HCT116 (cell line): ENCODE data around the gene NBL1. TPM values are rescaled to one million over a fixed set of nuclear protein-coding genes. Genes with fewer than 3 reads are reported as not detected.

Experiments
- ATAC-seq: fragments of 200-7000 bp; cut with Tn5 transposase; 2 replicates; pipeline ENCODE4 v1.9.1; 2020; ENCODE audit warnings: mild to moderate bottlenecking, moderate library complexity
- BruUV-seq: library from RNA; stranded (reverse); fragments of 400-500 nt; replicated peaks from 2 replicates; lab custom pipeline; 2021; lab: Mats Ljungman, UMichigan
- CTCF ChIA-PET: fragments of 300-600 bp; sonication (Branson Sonifier 250); formaldehyde crosslinking; loops from one replicate; lab custom pipeline; 2021; ENCODE audit warnings: antibody characterized with exemption; lab: Charles Lee
- POLR2A ChIA-PET: fragments of 300-600, 350-600 bp; sonication (Branson Sonifier 250); formaldehyde crosslinking; loops from one replicate; lab custom pipeline; 2021; ENCODE audit warnings: antibody characterized with exemption; lab: Charles Lee
- RAD21 ChIA-PET, 2 experiments: fragments of 300-600 bp; sonication (Branson Sonifier 250); formaldehyde crosslinking; loops; one replicate each; lab custom pipeline; 2023; ENCODE audit warnings: low total read pairs in 2 of 2; ENCODE audit not compliant: uncharacterized antibody in 2 of 2, unreplicated experiment in 2 of 2, low non-redundant PET in 1 of 2; lab: Charles Lee
- DNase-seq: peaks from one replicate; pipeline ENCODE4 v3.0.0-alpha.2; 2010; ENCODE audit warnings: low read depth, low spot score
- H2AFZ ChIP-seq: fragments of 200-600 bp; shearing (Covaris generic), sonication (generic); 2 replicates; pipeline ENCODE4 v1.6.1; 2017; ENCODE audit warnings: low read depth, mixed run types, mixed read lengths, antibody characterized with exemption, low read length; ENCODE audit not compliant: poor library complexity, severe bottlenecking
- H3K27ac ChIP-seq: 2 replicates; pipeline ENCODE4 v1.5.1; 2012; ENCODE audit warnings: low read depth, low read length
- H3K27me3 ChIP-seq: fragments of 200-600 bp; sonication (generic); 2 replicates; pipeline ENCODE4 v1.6.1; 2016; ENCODE audit warnings: mixed run types, low read length, mixed read lengths; ENCODE audit not compliant: insufficient read depth
- H3K36me3 ChIP-seq, 2 experiments: fragments of 200-500 bp in 1 of 2; fragments of 200-600 bp in 1 of 2; sonication (Bioruptor generic) in 1 of 2; sonication (generic) in 1 of 2; 2 replicates each; pipeline versions ENCODE4 v1.5.1 to v1.6.1; 2014 to 2016; ENCODE audit warnings: low read length in 2 of 2, inconsistent platforms in 1 of 2, mixed read lengths in 1 of 2, mixed run types in 1 of 2; ENCODE audit not compliant: insufficient read depth in 2 of 2, control insufficient read depth in 1 of 2
- H3K4me1 ChIP-seq, 2 experiments: fragments of 200-600 bp in 1 of 2; sonication (generic) in 1 of 2; 2 replicates each; pipeline versions ENCODE4 v1.5.1 to v1.6.1; 2012 to 2017; ENCODE audit warnings: low read length in 2 of 2, inconsistent platforms in 1 of 2, mild to moderate bottlenecking in 1 of 2, mixed read lengths in 1 of 2, mixed run types in 1 of 2, moderate library complexity in 1 of 2; ENCODE audit not compliant: insufficient read depth in 2 of 2, control insufficient read depth in 1 of 2
- H3K4me2 ChIP-seq: fragments of 200-600 bp; sonication (generic); 2 replicates; pipeline ENCODE4 v1.6.1; 2017; ENCODE audit warnings: mixed run types, low read length, mixed read lengths
- H3K4me3 ChIP-seq, 2 experiments: fragments of 200-600 bp in 1 of 2; sonication (generic) in 1 of 2; replicated peaks in 1 of 2; 2 replicates each; pipeline ENCODE4 v1.5.1; 2011 to 2016; ENCODE audit warnings: low read length in 2 of 2, control low read depth in 1 of 2, low read depth in 1 of 2, mild to moderate bottlenecking in 1 of 2, mixed read lengths in 1 of 2, mixed run types in 1 of 2
- H3K79me2 ChIP-seq: fragments of 200-600 bp; sonication (generic); 2 replicates; pipeline ENCODE4 v1.6.1; 2017; ENCODE audit warnings: mild to moderate bottlenecking, mixed run types, low read length, moderate library complexity, mixed read lengths; ENCODE audit not compliant: insufficient read depth
- H3K9ac ChIP-seq: fragments of 200-600 bp; sonication (generic); 2 replicates; pipeline ENCODE4 v1.6.1; 2016; ENCODE audit warnings: low read length, mixed read lengths
- H3K9me2 ChIP-seq: fragments of 200-600 bp; sonication (generic), shearing (Covaris generic); 2 replicates; pipeline ENCODE4 v1.6.1; 2017; ENCODE audit warnings: mixed run types, mild to moderate bottlenecking, moderate library complexity; ENCODE audit not compliant: insufficient read depth
- H3K9me3 ChIP-seq, 2 experiments: fragments of 200-500 bp in 1 of 2; fragments of 200-600 bp in 1 of 2; sonication (Bioruptor generic) in 1 of 2; sonication (generic) in 1 of 2; 2 replicates each; pipeline ENCODE4 v1.6.1; 2014 to 2017; ENCODE audit warnings: low read length in 2 of 2, mixed read lengths in 2 of 2, inconsistent platforms in 1 of 2, low read depth in 1 of 2, mild to moderate bottlenecking in 1 of 2, mixed run types in 1 of 2, moderate library complexity in 1 of 2; ENCODE audit not compliant: control insufficient read depth in 1 of 2, insufficient read depth in 1 of 2
- H4K20me1 ChIP-seq: fragments of 200-600 bp; sonication (generic), shearing (Covaris generic); 2 replicates; pipeline ENCODE4 v1.6.1; 2017; ENCODE audit warnings: mixed run types, mild to moderate bottlenecking, moderate library complexity; ENCODE audit not compliant: insufficient read depth
- CBX3 ChIP-seq: IDR thresholded peaks from 2 replicates; pipeline ENCODE4 v1.6.1; 2012; ENCODE audit warnings: low read depth
- EGR1 ChIP-seq: IDR thresholded peaks from 2 replicates; pipeline ENCODE4 v1.6.1; 2012; ENCODE audit warnings: low read depth
- EZH2 ChIP-seq: fragments of 200-600 bp; sonication (generic); IDR thresholded peaks from 2 replicates; pipeline ENCODE4 v1.6.1; 2017; ENCODE audit warnings: antibody characterized with exemption, mixed run types
- EZH2phosphoT487 ChIP-seq: fragments of 200-600 bp; IDR thresholded peaks from 2 replicates; pipeline ENCODE4 v1.6.1; 2018; ENCODE audit warnings: antibody characterized with exemption, borderline replicate concordance
- FOSL1 ChIP-seq: IDR thresholded peaks from 2 replicates; pipeline ENCODE4 v1.6.1; 2012; ENCODE audit warnings: low read depth
- JUND ChIP-seq: IDR thresholded peaks from 2 replicates; pipeline ENCODE4 v1.6.1; 2012
- POLR2A ChIP-seq: IDR thresholded peaks from 2 replicates; pipeline ENCODE4 v1.7.0; 2011; ENCODE audit warnings: borderline replicate concordance; ENCODE audit not compliant: insufficient read depth, insufficient read length; ENCODE audit errors: extremely low read depth
- POLR2AphosphoS5 ChIP-seq: IDR thresholded peaks from 2 replicates; pipeline ENCODE4 v1.6.1; 2011; ENCODE audit warnings: mild to moderate bottlenecking, low read depth, low read length, moderate library complexity
- RAD21 ChIP-seq: IDR thresholded peaks from 2 replicates; pipeline ENCODE4 v1.6.1; 2012; ENCODE audit warnings: low read depth, mild to moderate bottlenecking
- SIN3A ChIP-seq: IDR thresholded peaks from 2 replicates; pipeline ENCODE4 v1.6.1; 2012; ENCODE audit warnings: low read depth
- SP1 ChIP-seq: IDR thresholded peaks from 2 replicates; pipeline ENCODE4 v1.6.1; 2012; ENCODE audit warnings: low read depth
- SRF ChIP-seq: IDR thresholded peaks from 2 replicates; pipeline ENCODE4 v1.6.1; 2012; ENCODE audit warnings: low read depth
- TCF7L2 ChIP-seq: IDR thresholded peaks from 2 replicates; pipeline ENCODE4 v1.7.0; 2011; ENCODE audit warnings: borderline replicate concordance, inconsistent platforms; ENCODE audit not compliant: insufficient read depth, insufficient read length; ENCODE audit errors: extremely low read depth
- YY1 ChIP-seq: IDR thresholded peaks from 2 replicates; pipeline ENCODE4 v1.6.1; 2011; ENCODE audit warnings: low read length, low read depth, moderate library complexity, mild to moderate bottlenecking; ENCODE audit not compliant: insufficient replicate concordance; ENCODE audit errors: extremely low read depth
- ZFX ChIP-seq: fragments of 450-650 bp; IDR thresholded peaks from 2 replicates; pipeline ENCODE4 v1.6.1; 2017
- ZNF274 ChIP-seq: fragments of 200-500 bp; sonication (Bioruptor generic); IDR thresholded peaks from 2 replicates; pipeline ENCODE4 v1.6.1; 2014; ENCODE audit warnings: mild to moderate bottlenecking, low read depth, low read length, inconsistent platforms
- intact Hi-C: fragments of 100-400 bp; cut with micrococcal nuclease; formaldehyde crosslinking; loops from 2 replicates; pipeline ENCODE4 v1.10.0; 2022
- total RNA-seq: library from RNA; stranded (reverse); gene quantifications from one replicate; pipeline ENCODE4 v1.2.1, GENCODE V29; 2021; ENCODE audit not compliant: unreplicated experiment
- TF ChIP-seq, protein P1 (sequence below), 3 experiments: fragments of 200-600 bp in 1 of 3; sonication (generic) in 1 of 3; IDR thresholded peaks in 2 of 3; conservative IDR thresholded peaks in 1 of 3; 2 replicates each; pipeline ENCODE4 v1.5.1; 2012 to 2017; ENCODE audit warnings: low read depth in 2 of 3, low read length in 2 of 3, antibody characterized with exemption in 1 of 3, borderline replicate concordance in 1 of 3, control low read depth in 1 of 3, mild to moderate bottlenecking in 1 of 3, mixed read lengths in 1 of 3, mixed run types in 1 of 3, moderate library complexity in 1 of 3; ENCODE audit not compliant: insufficient read depth in 1 of 3
- TF ChIP-seq, protein P2 (sequence below): IDR thresholded peaks from 2 replicates; pipeline ENCODE4 v1.6.1; 2012; ENCODE audit warnings: low read depth
- TF ChIP-seq, protein P3 (sequence below): IDR thresholded peaks from 2 replicates; pipeline ENCODE4 v1.6.1; 2012
- TF ChIP-seq, protein P4 (sequence below): IDR thresholded peaks from 2 replicates; pipeline ENCODE4 v1.6.1; 2011; ENCODE audit warnings: mild to moderate bottlenecking, low read length, moderate library complexity; ENCODE audit not compliant: insufficient replicate concordance; ENCODE audit errors: extremely low read depth
- TF ChIP-seq, protein P5 (sequence below): IDR thresholded peaks from 2 replicates; pipeline ENCODE4 v1.6.1; 2012

Gene NBL1
- total RNA-seq, 1 experiment from 2014 or later = 75.4 TPM

DNA sequence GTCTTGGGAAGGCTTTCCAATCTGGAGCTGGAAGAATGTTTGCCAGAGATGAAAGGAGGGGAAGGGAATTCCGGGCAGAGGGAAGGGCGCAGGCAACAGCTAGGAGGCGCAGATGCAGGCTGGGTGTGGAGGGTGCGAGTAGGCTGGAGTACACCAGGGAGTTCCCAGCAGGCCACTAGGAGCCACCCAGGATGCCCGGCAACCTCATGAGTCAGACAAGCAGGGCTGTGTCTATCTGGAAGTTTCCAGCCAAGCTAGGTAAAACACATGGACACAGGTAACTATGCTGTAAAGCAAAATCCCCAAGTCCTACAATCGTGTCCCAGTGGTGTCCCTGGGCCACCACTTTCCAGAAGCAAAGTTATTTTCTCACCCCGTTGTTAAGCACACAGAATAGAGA lies 990 bp upstream of the NBL1 start:
- Histone ChIP-seq H3K27ac (peak overlapping the region; percentile 82), H3K79me2 (peaks cover 37% of the 10 kb centered on the region), H3K4me3 (peak overlapping the region; percentile 36 to 51), H3K4me2 (peak overlapping the region; percentile 82), H4K20me1 (no peaks in the 10 kb centered on the region), H3K9me3 (no peaks in the 10 kb centered on the region), H3K36me3 (no peaks in the 10 kb centered on the region), H3K4me1 (peaks cover 44 to 64% of the 10 kb centered on the region in 2 experiments), H3K9ac (peak overlapping the region; percentile 64), H3K27me3 (no peaks in the 10 kb centered on the region), H3K9me2 (no peaks in the 10 kb centered on the region), H2AFZ (peak overlapping the region; percentile 22)
- no TSS peak for BruUV-seq
- peak; percentile 79 for DNase-seq
- peak; percentile 78 for ATAC-seq
- intact Hi-C loops = loop anchor here (5.0 kb wide), 2 partner anchors 46 to 156 kb away; partner anchors contain the start of gene CAPZB
- CTCF ChIA-PET = interaction anchor here (1.0 to 2.6 kb wide), 4 partner anchors 11 to 61 kb away, joined by 3 to 17 read pairs (median 4); a partner anchor contains a TSS
- POLR2A ChIA-PET = interaction anchor here (0.9 to 1.5 kb wide), 2 partner anchors 46 to 158 kb away, joined by 3 to 6 read pairs; partner anchors contain the start of gene CAPZB
- RAD21 ChIA-PET = no interaction called here
- no peak for TF ChIP-seq FOSL1
- no peak for TF ChIP-seq EZH2
- TF ChIP-seq, protein P1, sequence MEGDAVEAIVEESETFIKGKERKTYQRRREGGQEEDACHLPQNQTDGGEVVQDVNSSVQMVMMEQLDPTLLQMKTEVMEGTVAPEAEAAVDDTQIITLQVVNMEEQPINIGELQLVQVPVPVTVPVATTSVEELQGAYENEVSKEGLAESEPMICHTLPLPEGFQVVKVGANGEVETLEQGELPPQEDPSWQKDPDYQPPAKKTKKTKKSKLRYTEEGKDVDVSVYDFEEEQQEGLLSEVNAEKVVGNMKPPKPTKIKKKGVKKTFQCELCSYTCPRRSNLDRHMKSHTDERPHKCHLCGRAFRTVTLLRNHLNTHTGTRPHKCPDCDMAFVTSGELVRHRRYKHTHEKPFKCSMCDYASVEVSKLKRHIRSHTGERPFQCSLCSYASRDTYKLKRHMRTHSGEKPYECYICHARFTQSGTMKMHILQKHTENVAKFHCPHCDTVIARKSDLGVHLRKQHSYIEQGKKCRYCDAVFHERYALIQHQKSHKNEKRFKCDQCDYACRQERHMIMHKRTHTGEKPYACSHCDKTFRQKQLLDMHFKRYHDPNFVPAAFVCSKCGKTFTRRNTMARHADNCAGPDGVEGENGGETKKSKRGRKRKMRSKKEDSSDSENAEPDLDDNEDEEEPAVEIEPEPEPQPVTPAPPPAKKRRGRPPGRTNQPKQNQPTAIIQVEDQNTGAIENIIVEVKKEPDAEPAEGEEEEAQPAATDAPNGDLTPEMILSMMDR (IDR thresholded peaks at IDR 0.05 in 2 of 3, conservative IDR thresholded peaks at IDR 0.05 in 1 of 3; ENCODE audit: borderline replicate concordance in 1 of 3, insufficient read depth in 1 of 3, low read depth in 2 of 3, low read length in 2 of 3) = peak; percentile 36 to 59 (median 41); a peak in 4 of 6 replicates
- TF ChIP-seq RAD21 = no peak; the same call in 1 of the 2 replicates
- peak; percentile 42 for TF ChIP-seq YY1
- no peak for TF ChIP-seq SRF
- TF ChIP-seq CBX3 = peak; percentile 92
- TF ChIP-seq EZH2phosphoT487 = no peak
- TF ChIP-seq SP1 = no peak
- TF ChIP-seq POLR2AphosphoS5 = peak; percentile 54
- no peak for TF ChIP-seq EGR1
- peak; percentile 67 for TF ChIP-seq TCF7L2
- TF ChIP-seq SIN3A = no peak
- peak; percentile 25 for TF ChIP-seq POLR2A
- no peak for TF ChIP-seq ZFX
- TF ChIP-seq, protein P2, sequence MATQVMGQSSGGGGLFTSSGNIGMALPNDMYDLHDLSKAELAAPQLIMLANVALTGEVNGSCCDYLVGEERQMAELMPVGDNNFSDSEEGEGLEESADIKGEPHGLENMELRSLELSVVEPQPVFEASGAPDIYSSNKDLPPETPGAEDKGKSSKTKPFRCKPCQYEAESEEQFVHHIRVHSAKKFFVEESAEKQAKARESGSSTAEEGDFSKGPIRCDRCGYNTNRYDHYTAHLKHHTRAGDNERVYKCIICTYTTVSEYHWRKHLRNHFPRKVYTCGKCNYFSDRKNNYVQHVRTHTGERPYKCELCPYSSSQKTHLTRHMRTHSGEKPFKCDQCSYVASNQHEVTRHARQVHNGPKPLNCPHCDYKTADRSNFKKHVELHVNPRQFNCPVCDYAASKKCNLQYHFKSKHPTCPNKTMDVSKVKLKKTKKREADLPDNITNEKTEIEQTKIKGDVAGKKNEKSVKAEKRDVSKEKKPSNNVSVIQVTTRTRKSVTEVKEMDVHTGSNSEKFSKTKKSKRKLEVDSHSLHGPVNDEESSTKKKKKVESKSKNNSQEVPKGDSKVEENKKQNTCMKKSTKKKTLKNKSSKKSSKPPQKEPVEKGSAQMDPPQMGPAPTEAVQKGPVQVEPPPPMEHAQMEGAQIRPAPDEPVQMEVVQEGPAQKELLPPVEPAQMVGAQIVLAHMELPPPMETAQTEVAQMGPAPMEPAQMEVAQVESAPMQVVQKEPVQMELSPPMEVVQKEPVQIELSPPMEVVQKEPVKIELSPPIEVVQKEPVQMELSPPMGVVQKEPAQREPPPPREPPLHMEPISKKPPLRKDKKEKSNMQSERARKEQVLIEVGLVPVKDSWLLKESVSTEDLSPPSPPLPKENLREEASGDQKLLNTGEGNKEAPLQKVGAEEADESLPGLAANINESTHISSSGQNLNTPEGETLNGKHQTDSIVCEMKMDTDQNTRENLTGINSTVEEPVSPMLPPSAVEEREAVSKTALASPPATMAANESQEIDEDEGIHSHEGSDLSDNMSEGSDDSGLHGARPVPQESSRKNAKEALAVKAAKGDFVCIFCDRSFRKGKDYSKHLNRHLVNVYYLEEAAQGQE = no peak
- TF ChIP-seq, protein P3, sequence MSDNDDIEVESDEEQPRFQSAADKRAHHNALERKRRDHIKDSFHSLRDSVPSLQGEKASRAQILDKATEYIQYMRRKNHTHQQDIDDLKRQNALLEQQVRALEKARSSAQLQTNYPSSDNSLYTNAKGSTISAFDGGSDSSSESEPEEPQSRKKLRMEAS = peak; percentile 80
- TF ChIP-seq, protein P4, sequence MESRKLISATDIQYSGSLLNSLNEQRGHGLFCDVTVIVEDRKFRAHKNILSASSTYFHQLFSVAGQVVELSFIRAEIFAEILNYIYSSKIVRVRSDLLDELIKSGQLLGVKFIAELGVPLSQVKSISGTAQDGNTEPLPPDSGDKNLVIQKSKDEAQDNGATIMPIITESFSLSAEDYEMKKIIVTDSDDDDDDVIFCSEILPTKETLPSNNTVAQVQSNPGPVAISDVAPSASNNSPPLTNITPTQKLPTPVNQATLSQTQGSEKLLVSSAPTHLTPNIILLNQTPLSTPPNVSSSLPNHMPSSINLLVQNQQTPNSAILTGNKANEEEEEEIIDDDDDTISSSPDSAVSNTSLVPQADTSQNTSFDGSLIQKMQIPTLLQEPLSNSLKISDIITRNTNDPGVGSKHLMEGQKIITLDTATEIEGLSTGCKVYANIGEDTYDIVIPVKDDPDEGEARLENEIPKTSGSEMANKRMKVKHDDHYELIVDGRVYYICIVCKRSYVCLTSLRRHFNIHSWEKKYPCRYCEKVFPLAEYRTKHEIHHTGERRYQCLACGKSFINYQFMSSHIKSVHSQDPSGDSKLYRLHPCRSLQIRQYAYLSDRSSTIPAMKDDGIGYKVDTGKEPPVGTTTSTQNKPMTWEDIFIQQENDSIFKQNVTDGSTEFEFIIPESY = no peak
- TF ChIP-seq, protein P5, sequence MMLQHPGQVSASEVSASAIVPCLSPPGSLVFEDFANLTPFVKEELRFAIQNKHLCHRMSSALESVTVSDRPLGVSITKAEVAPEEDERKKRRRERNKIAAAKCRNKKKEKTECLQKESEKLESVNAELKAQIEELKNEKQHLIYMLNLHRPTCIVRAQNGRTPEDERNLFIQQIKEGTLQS = no peak
- TF ChIP-seq JUND = no peak
- TF ChIP-seq ZNF274 = no peak
